Endodermal cell (in vitro differentiated cells): ENCODE measurements around the gene PPIC. TPM values are rescaled to one million over a fixed set of nuclear protein-coding genes. Genes with fewer than 3 reads are reported as not detected.

Experiments
- DNase-seq: peaks from one replicate; pipeline ENCODE4 v3.0.0-alpha.2; 2017
- H3K27ac ChIP-seq: 2 replicates; pipeline ENCODE4 v1.5.1; 2013; ENCODE audit warnings: mild to moderate bottlenecking, low read depth, low read length, moderate library complexity
- H3K27me3 ChIP-seq: 2 replicates; pipeline ENCODE4 v1.6.1; 2013; ENCODE audit warnings: mild to moderate bottlenecking, low read length, moderate library complexity; ENCODE audit not compliant: insufficient read depth, control insufficient read depth, poor library complexity, severe bottlenecking
- H3K36me3 ChIP-seq: 2 replicates; pipeline ENCODE4 v1.7.0; 2013; ENCODE audit warnings: mild to moderate bottlenecking, low read length, moderate library complexity; ENCODE audit not compliant: control insufficient read depth, insufficient read depth
- H3K4me1 ChIP-seq: one replicate; pipeline ENCODE4 v1.7.0; 2013; ENCODE audit warnings: low read length; ENCODE audit not compliant: control insufficient read depth, insufficient read depth
- H3K4me3 ChIP-seq: 2 replicates; pipeline ENCODE4 v1.5.1; 2013; ENCODE audit warnings: mild to moderate bottlenecking, low read length, moderate library complexity
- H3K9ac ChIP-seq: 2 replicates; pipeline ENCODE4 v1.6.1; 2013; ENCODE audit warnings: mild to moderate bottlenecking, low read length, moderate library complexity; ENCODE audit not compliant: poor library complexity, severe bottlenecking; ENCODE audit errors: extremely low read depth
- H3K9me3 ChIP-seq: 2 replicates; pipeline ENCODE4 v1.6.1; 2013; ENCODE audit warnings: mild to moderate bottlenecking, low read length, moderate library complexity; ENCODE audit not compliant: control insufficient read depth
- H3K27ac Mint-ChIP-seq: 2 replicates; pipeline ENCODE4 v1.8.0; 2020; ENCODE audit warnings: mixed read lengths
- H3K27me3 Mint-ChIP-seq: 2 replicates; pipeline ENCODE4 v1.8.0; 2021; ENCODE audit warnings: mild to moderate bottlenecking, mixed read lengths; ENCODE audit not compliant: insufficient read depth
- H3K36me3 Mint-ChIP-seq: 2 replicates; pipeline ENCODE4 v1.8.0; 2020; ENCODE audit warnings: low read depth, mixed read lengths
- H3K4me1 Mint-ChIP-seq: 2 replicates; pipeline ENCODE4 v1.8.0; 2020; ENCODE audit warnings: mixed read lengths
- H3K4me3 Mint-ChIP-seq: 2 replicates; pipeline ENCODE4 v1.8.0; 2020; ENCODE audit warnings: mild to moderate bottlenecking, moderate library complexity, mixed read lengths
- H3K9me3 Mint-ChIP-seq: 2 replicates; pipeline ENCODE4 v1.8.0; 2020; ENCODE audit warnings: mild to moderate bottlenecking, mixed read lengths
- CTCF ChIP-seq: fragments of 200-600 bp; sonication (generic); conservative IDR thresholded peaks from 2 replicates; pipeline ENCODE4 v1.5.0; 2021; ENCODE audit warnings: antibody characterized with exemption, mild to moderate bottlenecking
- WGBS, 2 experiments: methylation state at CpG; one replicate each; pipeline versions ENCODE4 v1.1.5 to v1.1.7; 2013; ENCODE audit warnings: missing lambda C conversion rate in 2 of 2, mixed read lengths in 1 of 2; ENCODE audit not compliant: insufficient coverage in 1 of 2, insufficient read length in 1 of 2; 5-methylcytosine and 5-hydroxymethylcytosine counted together
- total RNA-seq, 2 donors: library from RNA; stranded (reverse); fragmentation: NEBNext Ultra II Directional in 1 of 2; extraction: Animal tissue kit (Norgen Biotek cat#: 25700) in 1 of 2; gene quantifications; 2 replicates in 1 of 2; 3 replicates in 1 of 2; pipeline ENCODE4 v1.2.1, GENCODE V29; 2021

PPIC gene
- total RNA-seq, 2 donors from 2014 or later: 25.7 to 36.4 TPM

GRCh38 chr5:122981846-122982245 lies 54.7 kb downstream of the PPIC start:
- no peak overlapping the region for H3K4me3 ChIP-seq
- no peak overlapping the region for H3K4me3 Mint-ChIP-seq
- H3K4me1 ChIP-seq: no peaks in the 10 kb centered on the region
- 61 to 76% methylated on average over 2 of the region's 2 CpGs for WGBS, 2 experiments
- H3K36me3 ChIP-seq: no peaks in the 10 kb centered on the region
- no peaks in the 10 kb centered on the region for H3K27me3 ChIP-seq
- no peak overlapping the region for H3K27ac ChIP-seq
- H3K9me3 ChIP-seq: no peaks in the 10 kb centered on the region
- no peak for TF ChIP-seq CTCF
- H3K9me3 Mint-ChIP-seq: no peaks in the 10 kb centered on the region
- H3K9ac ChIP-seq: no peak overlapping the region
- no peak for DNase-seq
- peaks cover 13% of the 10 kb centered on the region for H3K4me1 Mint-ChIP-seq
- no peak overlapping the region for H3K27ac Mint-ChIP-seq
- no peaks in the 10 kb centered on the region for H3K27me3 Mint-ChIP-seq
- H3K36me3 Mint-ChIP-seq: no peaks in the 10 kb centered on the region

GRCh38 chr5:122978644-122979297 lies 57.8 kb downstream of the PPIC start:
- no peak overlapping the region for H3K4me3 ChIP-seq
- no peak overlapping the region for H3K27ac ChIP-seq
- Mint-ChIP-seq H3K4me1 (peaks cover 13% of the 10 kb centered on the region), H3K27me3 (no peaks in the 10 kb centered on the region), H3K27ac (no peak overlapping the region), H3K36me3 (no peaks in the 10 kb centered on the region), H3K4me3 (no peak overlapping the region), H3K9me3 (no peaks in the 10 kb centered on the region)
- H3K4me1 ChIP-seq: no peaks in the 10 kb centered on the region
- H3K36me3 ChIP-seq: no peaks in the 10 kb centered on the region
- DNase-seq: no peak
- H3K9me3 ChIP-seq: no peaks in the 10 kb centered on the region
- WGBS, 2 experiments: 88 to 100% methylated on average over 2 to 5 of the region's 5 CpGs
- H3K27me3 ChIP-seq: no peaks in the 10 kb centered on the region
- no peak overlapping the region for H3K9ac ChIP-seq
- TF ChIP-seq CTCF: no peak

GRCh38 chr5:122978068-122978467 lies 58.5 kb downstream of the PPIC start:
- no peak overlapping the region for H3K4me3 Mint-ChIP-seq

More at GRCh38 chr5:122978068-122978467, 58.5 kb downstream of the PPIC start:
- peaks cover 1% of the 10 kb centered on the region for H3K36me3 Mint-ChIP-seq
- H3K36me3 ChIP-seq: no peaks in the 10 kb centered on the region
- no peak for DNase-seq
- H3K4me1 Mint-ChIP-seq: peaks cover 13% of the 10 kb centered on the region
- H3K27ac Mint-ChIP-seq: no peak overlapping the region
- no peak overlapping the region for H3K27ac ChIP-seq
- 97 to 100% methylated on average over 2 of the region's 2 CpGs for WGBS, 2 experiments
- TF ChIP-seq CTCF: no peak
- H3K27me3 ChIP-seq: no peaks in the 10 kb centered on the region
- no peaks in the 10 kb centered on the region for H3K9me3 ChIP-seq
- H3K9ac ChIP-seq: no peak overlapping the region
- H3K4me1 ChIP-seq: no peaks in the 10 kb centered on the region
- H3K4me3 ChIP-seq: no peak overlapping the region
- H3K27me3 Mint-ChIP-seq: no peaks in the 10 kb centered on the region
- H3K9me3 Mint-ChIP-seq: no peaks in the 10 kb centered on the region
